ENCODE measurements around the gene ANKLE2. TPM values are rescaled to one million over a fixed set of nuclear protein-coding genes. Genes with fewer than 3 reads are reported as not detected.
"Not testable (repeated sequence)": the region's sequence is repeated elsewhere in the genome, so short reads cannot be mapped to it uniquely, and the experiment has no call there.

Gene ANKLE2
- total RNA-seq, 1 donor from 2014 or later, result 54.3 TPM

DNA sequence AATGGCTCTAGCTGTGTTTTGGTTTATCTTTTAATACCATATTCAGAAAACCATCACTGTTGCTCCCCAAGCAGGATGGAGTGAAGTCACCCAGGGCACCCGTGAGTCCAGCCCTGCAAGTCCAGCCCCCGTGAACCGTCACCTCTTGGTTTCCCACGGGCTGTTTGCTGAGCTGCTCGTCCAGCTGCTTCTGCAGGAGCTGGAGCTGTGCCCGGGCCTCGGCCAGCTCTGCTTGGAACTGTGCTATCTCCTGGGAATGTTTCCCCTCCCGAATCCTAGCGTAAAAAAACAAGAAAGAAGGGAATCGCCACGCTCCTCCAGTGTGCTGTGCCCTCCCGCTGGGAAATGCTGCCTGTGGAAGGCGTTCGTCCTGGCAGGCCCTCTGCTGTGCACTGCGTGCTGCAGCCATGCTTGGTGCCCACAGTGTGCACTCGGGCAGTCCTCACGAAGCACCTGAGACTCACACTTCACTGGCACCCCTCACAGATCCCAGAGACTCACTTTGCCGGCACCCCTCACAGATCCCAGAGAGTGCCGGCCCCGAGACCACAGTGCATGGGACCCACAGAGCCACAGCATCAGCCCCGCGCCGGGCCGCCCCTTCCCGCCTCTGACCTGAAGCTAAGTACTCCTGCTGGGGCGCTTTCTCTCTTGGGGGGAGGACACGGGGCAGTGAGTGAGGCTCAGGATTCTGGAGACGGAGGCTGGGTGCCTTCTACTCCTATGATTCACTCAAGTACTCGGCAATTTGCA, 15.4 kb upstream of the ANKLE2 start:
- peak; percentile 39 for DNase-seq

DNA sequence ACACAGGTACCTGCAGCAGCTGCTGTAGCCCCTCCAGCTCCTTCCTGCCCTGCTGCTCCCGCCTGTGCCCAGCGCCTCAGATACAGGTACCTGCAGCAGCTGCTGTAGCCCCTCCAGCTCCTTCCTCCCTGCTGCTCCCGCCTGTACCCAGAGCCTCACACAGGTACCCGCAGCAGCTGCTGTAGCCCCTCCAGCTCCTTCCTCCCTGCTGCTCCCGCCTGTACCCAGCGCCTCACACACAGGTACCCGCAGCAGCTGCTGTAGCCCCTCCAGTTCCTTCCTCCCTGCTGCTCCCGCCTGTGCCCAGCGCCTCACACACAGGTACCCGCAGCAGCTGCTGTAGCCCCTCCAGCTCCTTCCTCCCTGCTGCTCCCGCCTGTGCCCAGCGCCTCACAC, 14.6 kb upstream of the ANKLE2 start:
- not testable (repeated sequence) for DNase-seq

DNA sequence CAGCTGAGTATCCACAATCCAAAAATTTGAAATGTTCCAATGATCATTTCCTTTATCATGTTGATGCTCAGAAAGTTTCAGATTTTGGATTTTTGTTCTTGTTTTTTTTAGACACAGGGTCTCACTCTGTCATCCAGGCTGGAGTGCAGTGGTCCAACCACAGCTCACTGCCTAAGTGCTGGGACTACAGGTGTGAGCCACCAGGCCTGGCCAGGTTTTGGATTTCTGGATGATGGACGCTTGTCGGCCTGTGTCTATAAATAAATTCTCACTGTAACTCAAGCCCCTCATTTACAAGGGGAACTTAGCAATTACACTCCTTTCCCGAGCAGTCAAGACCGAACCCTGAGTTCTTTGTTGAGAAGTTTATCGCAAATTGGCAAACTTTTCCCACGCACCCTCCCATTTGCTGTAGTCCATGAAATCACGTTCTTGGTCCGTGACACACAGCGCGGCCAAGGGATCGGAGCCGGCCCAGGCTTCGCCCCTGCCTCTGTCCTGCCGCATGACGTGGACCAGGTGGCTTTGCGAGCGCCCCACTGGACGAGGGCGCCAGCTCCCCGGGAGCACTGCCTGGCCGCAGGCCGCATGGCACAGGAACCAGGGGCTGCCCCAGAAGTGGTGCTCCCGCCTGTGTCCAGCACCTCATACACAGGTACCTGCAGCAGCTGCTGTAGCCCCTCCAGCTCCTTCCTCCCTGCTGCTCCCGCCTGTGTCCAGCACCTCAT, 14.0 kb upstream of the ANKLE2 start:
- DNase-seq, result no peak

DNA sequence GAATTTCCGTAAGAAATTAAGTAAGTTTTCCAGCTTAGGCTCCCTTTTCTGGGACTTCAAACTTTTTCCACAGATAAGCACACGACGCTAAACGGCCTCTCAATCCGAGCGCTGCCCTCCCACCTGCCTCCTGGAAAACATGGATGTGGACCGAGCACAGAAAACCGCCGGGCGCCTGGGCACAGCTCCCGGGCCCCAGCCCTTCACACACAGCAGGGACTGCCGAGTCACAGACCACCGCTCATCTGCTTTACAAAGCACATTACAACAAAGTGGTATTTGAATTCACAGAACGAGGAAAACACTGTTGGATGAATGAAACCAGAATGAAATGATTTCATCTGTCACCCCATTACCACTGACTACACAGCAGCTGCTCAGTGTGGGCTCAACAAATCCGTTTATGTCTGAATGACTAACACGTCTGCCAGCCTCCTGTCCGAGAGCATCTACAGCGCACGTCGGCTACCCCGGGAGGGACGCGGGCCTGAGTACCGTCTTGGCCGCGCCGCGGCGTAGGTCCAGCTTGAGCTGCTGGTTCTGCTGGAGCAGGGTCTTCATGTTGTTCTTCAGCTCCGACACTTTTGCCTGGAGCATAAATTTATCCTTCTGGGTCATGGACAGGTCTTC, 13.1 kb upstream of the ANKLE2 start:
- DNase-seq, result no peak

DNA sequence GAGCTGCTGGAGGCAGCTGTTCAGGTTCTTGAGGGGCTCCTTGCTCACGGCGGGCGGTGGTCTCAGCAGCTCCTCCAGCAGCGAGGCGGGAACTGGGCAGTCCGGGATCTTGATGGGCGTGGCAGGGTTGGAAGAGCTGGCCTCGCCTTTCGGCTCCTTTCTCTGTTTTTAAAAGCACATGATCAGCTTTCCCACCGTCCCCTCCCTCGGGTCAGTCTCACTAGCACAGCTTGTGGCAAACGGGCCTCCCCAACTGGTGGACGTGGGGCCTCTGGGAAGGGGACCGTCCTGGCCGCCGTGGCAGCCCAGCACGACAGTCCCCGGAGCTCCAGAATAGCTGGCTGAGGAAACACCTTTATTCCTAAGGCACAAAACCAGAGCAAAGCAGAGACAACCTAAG, 12.5 kb upstream of the ANKLE2 start:
- DNase-seq, result no peak

DNA sequence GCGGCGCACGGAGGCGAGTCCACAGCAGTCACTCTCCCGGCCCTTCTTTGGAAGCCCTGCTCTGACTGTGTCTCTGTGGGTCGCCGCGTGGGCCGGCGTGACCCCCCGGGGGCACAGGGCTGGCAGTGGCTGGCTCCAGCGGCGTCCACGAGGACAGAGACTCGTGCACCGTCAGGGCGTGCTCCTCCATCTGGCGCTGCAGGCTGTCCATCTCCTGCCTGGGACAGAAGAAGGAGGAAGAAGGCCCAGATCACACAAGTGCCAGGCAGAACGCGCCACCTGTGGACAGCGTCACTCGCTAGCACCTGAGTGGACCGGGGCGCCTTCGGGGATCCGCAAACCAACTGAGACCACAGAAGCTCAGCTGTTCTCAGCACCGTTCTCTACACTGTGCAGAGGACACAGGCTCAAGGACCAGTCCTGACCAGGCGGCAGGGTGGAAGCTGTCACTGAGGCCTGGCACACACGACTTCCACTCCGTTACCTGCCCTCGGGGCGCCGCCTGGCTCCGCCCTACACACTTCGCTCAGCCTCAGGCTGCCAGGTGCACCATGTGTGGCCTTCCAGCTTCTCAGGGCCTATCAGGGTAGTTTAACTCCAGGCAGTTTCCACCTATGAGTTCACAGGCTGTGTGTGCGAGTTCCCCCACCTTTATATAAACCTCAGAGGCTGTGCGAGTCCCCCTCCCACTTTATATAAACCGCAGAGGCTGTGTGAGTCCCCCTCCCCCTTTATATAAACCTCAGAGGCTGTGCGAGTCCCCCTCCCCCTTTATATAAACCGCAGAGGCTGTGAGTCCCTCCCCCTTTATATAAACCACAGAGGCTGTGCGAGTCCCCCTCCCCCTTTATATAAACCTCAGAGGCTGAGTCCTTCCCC, 11.7 kb upstream of the ANKLE2 start:
- no peak for DNase-seq

DNA sequence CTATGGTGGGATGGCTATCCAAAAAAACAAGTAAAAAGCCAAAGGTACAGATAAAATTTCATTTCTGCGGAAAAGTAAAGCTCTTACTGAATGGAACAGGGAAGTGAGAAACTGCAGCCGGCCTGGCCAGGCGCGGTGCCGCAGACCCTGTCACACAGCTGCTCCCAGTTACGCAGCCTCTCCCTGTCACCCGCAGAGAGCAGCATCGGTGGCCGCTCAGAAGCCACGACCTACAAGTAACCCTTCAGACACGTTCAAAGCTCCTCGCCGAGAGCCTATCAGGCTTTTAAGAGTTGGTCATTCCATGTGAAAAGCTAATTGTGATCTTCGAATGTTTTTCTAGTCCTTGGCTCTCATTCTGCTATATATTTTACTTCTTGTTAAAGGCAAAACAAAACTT, 11.0 kb upstream of the ANKLE2 start:
- DNase-seq, result no peak

DNA sequence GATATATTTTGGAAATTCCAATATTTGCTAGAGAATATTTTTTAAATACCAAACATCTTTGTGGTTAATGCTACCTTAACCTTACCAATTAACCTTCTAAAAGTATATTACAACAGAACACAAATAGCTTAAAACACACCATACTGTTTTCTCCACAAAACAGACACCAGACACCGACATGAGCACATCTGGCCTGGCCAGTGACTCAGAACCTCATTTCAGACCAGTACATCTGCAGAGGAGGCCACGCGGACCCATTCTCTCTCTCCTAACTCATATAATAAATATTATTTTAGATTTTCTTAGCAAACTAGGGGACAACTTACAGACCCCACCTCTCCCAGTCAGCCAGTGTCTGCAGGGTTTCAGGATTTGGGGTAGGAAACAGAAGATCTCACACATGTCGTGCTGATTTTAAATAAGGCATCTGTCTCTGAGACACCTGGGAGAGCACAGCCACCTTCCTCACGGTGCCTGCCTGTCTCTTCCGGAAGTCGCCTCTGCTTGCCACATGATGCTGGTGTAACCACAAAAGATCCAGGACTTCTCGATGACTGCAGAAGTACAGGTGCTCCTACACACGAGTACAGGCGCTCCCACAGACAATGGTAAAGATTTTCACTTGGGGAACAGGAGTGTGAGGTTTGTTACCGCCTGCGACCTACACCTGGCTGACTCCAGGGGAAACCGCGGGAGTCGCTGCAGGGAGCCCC, 9.7 kb upstream of the ANKLE2 start:
- no peak for DNase-seq

DNA sequence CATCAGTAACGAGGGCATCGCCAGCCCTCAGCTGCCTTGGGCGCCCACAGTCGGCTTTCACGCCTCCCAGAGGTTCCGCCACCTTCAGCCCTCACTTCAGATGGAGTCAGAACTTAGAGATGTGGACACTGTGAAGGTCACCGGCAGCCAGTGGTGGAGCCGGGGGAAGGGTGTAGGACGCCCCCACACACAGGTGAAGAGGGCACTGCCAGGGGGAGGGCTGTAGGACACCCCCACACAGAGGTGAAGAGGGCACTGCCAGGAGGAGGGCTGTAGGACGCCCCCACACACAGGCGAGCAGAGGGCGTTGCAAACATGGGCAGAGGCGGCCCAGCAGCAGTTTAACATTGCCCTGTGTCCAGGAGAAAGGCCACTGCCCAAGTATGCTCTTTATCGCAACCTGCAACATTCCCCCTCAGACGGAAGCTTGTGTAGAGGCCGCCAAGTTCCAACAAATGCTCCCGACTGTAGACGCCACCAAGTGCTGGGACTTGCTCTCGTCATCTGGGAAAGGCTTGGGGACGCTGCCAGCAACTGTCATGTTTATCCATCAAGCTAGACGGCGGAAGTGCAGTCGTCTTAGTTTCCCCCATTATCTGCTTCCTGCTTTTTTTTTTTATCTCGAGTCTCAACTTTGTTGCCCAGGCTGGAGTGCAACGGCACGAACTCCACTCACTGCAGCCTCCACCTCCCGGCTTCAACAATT, 4.9 kb upstream of the ANKLE2 start:
- DNase-seq, result peak; percentile 38

DNA sequence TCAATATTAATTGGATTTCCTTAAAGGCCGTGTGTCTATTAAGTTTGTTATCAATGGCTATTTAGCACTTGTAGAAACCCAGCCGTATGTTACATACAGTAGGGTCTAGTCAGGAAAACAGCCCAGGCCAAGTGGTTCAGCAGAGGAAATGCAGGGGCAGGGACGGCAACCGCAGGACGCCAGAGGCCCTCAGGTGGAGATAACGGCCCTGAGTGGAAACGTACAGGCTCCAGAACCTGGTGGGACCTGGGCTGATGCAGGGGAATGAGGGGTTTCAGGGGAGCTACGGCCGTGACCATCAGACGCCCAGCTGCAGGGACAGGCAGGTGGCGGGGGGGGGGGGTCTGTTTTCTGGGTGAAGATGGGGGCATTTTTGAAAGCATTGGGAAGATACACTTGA, 3.7 kb upstream of the ANKLE2 start:
- DNase-seq, result no peak

DNA sequence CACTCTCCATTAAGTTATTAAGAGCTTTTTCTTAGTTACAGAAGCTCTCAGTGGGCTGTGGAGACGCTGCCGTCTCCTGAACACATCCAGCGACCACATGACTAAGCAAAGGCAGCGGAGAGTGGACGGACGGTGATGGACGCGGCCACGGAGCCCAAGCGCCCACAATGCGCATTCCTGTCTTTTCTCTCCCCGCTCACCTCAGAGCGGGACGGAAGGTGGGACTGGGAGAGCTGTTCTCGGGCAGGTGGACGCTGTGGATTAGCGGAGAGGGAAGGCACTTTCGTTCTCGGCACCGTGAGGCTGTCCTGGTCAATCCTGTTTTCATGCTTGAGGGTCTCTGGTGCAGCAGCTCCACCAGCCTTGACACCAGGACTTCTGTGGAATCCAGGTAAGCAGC, 2.6 kb upstream of the ANKLE2 start:
- no peak for DNase-seq

DNA sequence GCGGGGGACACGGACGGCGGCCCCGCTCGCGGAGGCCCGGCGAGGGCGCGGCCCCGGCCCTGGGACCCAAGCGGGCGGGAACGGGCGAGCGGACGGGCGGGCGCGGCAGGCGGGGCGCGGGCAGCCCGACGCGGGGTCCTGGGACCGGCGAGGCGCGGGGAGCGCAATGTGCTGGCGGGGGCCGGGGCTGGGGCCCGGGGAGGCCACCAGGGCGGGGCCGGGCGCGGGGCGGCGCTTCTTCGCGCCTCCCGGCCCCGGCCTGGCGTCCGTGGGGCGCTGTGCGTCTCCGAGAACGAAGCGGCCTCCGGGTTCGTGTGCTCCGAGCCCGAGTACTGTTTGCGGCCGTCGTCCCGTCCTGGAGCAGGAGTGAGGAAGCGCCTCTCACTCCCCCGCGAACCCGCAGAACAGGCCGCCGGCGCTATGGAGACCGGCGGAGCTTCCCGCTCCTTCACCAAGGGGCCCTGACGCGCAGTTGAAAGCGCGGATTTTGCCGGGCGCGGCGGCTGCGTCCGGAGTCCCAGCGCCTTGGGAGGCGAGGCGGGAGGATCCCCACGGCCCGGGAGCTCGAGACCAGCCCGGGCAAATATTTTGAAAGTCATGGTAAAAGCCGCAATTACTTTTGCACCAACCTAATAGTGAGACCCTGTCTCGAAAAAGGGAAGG, 420 bp upstream of the ANKLE2 start:
- peak; percentile 84 for DNase-seq

DNA sequence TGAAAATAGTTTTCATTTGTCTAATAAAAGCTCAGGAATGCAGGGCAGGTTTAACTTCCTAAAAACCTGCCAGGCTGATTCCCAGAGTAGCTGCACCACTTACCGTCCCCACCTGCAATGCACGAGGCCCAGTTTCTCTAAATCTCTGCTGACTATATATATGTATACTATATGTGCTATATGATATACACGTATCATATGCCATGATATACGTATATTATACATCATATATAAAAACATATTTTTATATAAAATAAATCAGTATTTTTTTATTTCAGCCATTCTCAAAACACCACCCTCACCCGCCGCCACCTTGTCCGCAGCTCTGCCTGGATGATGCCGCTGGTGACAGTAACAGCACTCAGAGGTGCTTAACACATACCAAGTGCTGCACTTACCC, 2.3 kb downstream of the ANKLE2 start:
- no peak for DNase-seq

DNA sequence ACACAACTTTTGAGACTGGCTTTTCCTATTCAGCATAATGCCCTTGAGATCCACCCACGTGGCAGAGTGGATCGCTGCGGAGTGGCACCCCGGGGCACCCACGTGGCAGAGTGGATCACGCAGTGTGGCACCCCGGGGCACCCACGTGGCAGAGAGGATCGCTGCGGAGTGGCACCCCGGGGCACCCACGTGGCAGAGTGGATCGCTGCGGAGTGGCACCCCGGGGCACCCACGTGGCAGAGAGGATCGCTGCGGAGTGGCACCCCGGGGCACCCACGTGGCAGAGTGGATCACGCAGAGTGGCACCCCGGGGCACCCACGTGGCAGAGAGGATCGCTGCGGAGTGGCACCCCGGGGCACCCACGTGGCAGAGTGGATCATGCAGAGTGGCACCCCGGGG, 2.8 kb downstream of the ANKLE2 start:
- not testable (repeated sequence) for DNase-seq

DNA sequence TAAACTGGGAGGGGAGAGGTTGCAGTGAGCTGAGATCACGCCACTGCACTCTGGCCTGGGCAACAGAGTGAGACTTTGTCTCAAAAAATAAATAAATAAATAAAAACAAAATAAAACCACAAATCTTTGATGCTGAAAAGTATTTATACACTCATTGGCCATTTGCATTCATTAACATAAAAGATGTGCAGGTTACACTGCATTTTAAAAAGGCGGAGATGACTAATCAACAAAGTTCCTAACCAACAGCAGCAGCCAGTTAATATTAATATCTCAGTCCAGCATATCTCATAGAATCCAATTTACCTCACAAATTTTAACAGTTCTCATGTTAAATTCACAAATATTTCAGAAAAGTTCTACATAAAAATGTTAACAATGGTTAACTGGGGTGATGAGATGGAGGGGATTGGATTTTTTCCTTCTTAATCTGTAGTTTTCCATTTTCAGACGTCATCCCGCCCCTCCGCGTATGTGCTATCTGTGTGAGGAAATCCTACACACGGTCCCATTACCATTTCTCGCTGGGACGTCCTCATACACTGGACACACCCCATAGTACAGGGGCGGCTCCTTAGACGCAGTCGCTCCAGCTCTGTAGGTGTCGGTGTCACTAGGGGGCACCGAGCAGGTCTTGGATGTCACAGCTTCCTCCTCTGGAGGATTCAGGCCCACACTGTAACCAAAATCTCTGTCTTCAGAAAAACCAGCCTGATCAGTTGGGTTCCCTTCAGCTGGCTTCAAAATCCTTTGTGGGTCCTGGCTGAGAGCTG, 7.3 kb downstream of the ANKLE2 start:
- no peak for DNase-seq

DNA sequence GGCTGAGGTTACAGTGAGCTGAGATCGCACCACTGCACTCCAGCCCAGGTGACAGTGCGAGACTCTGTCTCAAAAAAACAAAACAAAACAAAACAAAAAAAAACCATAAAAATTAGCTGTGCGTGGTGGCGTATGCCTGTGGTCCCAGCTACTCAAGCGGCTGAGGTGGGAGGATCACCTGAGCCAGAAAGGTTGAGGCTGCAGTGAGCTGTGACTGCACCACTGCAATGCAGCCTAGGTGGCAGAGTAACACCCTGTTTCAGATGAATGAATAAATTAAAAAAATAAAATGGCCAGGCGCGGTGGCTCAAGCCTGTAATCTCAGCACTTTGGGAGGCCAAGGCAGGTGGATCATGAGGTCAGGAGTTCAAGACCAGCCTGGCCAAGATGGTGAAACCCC, 8.0 kb downstream of the ANKLE2 start:
- not testable (repeated sequence) for DNase-seq

DNA sequence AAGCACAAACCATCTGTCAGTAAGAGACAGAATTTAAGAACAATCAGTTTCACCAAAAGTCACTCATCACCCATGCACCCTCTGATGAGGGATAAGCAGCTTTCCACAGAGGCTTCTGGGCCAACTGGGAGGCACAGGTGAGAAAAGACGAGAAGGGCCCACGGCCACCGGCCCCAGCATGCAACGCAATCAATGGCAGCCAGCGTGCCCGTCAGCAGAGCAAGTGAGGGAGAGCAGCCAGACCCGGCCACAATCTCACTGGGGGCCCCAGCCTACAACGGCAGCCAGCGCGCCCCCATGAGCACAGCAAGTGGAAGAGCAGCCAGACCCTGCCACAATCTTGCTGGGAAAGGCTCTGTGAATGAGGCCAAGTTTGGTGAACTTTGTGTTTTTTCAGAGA, 13.3 kb downstream of the ANKLE2 start:
- DNase-seq, result no peak

DNA sequence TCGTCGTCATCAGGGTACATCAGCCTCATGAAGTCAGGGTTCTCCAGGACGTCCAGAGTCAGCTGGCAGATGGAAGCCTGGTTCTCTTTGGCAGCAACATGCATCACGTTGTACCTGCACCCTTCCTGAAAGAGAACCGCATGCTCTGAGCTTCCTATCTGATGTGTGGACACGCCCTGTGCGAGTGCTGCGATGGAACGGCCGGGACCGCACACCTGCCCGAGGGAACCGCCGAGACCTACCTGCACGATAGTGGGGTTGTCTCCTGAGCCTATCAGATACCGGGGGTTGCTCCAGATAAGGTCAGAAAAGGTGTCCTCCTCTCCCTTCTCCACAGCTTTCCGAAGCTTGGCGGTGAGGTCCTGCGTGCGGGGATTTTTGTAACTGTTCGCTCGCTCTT, 13.7 kb downstream of the ANKLE2 start:
- DNase-seq, result no peak

DNA sequence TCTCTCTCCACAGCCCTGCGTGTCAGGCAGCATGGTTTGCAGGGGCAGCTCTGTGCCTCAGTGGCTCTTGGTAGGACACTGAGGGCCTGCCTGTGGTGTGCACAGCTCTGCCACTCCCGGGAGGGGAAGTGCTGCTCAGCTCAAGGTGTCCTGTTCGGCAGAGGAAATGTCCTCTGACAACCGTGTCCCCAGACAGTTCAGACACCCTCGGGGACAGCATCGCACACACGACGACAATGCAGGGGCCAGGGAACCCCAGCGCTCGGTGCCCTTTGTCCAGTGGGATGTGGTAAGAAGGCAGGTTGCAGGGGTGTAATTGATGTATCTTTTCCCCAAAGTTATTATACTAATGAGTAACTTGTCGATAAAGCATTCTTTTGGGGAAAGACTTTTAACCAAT, 14.2 kb downstream of the ANKLE2 start:
- no peak for DNase-seq

DNA sequence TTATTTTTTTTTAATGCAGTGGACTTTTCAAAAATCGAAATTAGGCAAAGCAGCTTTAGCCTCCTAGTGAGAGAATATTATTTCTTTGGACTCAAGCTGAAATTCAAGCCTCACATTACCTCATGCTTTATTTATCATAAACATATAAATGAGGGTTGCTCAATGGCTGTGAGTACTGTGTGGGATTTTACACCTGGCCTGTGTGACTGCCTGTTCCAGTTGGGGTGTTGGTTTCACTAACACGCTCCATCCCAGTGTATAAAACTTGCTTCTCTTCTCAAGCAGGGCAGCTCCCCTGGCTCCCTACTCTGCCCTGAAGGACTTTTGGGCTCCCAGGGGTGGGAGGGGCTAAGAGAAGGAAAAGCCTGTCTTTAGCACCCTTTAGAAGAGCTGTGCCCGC, 15.0 kb downstream of the ANKLE2 start:
- DNase-seq, result no peak
